H9 (cell line): ENCODE data around the gene CACNA1G. TPM values are rescaled to one million over a fixed set of nuclear protein-coding genes. Genes with fewer than 3 reads are reported as not detected.

Source experiments
- DNase-seq: peaks from one replicate; pipeline ENCODE4 v3.0.0-alpha.2; 2017
- H2AFZ ChIP-seq: one replicate; pipeline ENCODE4 v1.6.1; 2013; ENCODE audit warnings: mild to moderate bottlenecking, low read length, control low read depth, moderate library complexity
- H2AK5ac ChIP-seq: 2 replicates; pipeline ENCODE4 v1.6.1; 2013; ENCODE audit warnings: low read length, control low read depth, mixed read lengths; ENCODE audit not compliant: insufficient read length
- H2BK120ac ChIP-seq: one replicate; pipeline ENCODE4 v1.6.1; 2013; ENCODE audit warnings: low read depth, mild to moderate bottlenecking, low read length, control low read depth, inconsistent platforms; ENCODE audit not compliant: poor library complexity, severe bottlenecking
- H2BK12ac ChIP-seq: 2 replicates; pipeline ENCODE4 v1.6.1; 2013; ENCODE audit warnings: low read length, control low read depth, mixed read lengths, low read depth; ENCODE audit not compliant: insufficient read length
- H2BK15ac ChIP-seq: 2 replicates; pipeline ENCODE4 v1.6.1; 2013; ENCODE audit warnings: low read depth, low read length, control low read depth
- H2BK20ac ChIP-seq: one replicate; pipeline ENCODE4 v1.6.1; 2013; ENCODE audit warnings: low read depth, mild to moderate bottlenecking, low read length, control low read depth, inconsistent platforms; ENCODE audit not compliant: poor library complexity, severe bottlenecking
- H2BK5ac ChIP-seq: 2 replicates; pipeline ENCODE4 v1.6.1; 2013; ENCODE audit warnings: low read length, control low read depth, mixed read lengths; ENCODE audit not compliant: insufficient read length
- H3K14ac ChIP-seq: 2 replicates; pipeline ENCODE4 v1.6.1; 2013; ENCODE audit warnings: low read length, control low read depth; ENCODE audit not compliant: insufficient read depth
- H3K18ac ChIP-seq: 2 replicates; pipeline ENCODE4 v1.6.1; 2013; ENCODE audit warnings: low read depth, mild to moderate bottlenecking, mixed read lengths, low read length, control low read depth; ENCODE audit not compliant: insufficient read length
- H3K23ac ChIP-seq: 2 replicates; pipeline ENCODE4 v1.6.1; 2013; ENCODE audit warnings: low read length, control low read depth, mixed read lengths, low read depth; ENCODE audit not compliant: insufficient read length
- H3K23me2 ChIP-seq: 2 replicates; pipeline ENCODE4 v1.6.1; 2013; ENCODE audit warnings: low read depth, mild to moderate bottlenecking, mixed read lengths, low read length, control low read depth; ENCODE audit not compliant: insufficient read length, poor library complexity, severe bottlenecking
- H3K27ac ChIP-seq: 2 replicates; pipeline ENCODE4 v1.5.1; 2013; ENCODE audit warnings: low read length, control low read depth, mixed read lengths, low read depth; ENCODE audit not compliant: insufficient read length
- H3K27me3 ChIP-seq: 2 replicates; pipeline ENCODE4 v1.6.1; 2013; ENCODE audit warnings: low read length, control low read depth, inconsistent platforms; ENCODE audit not compliant: insufficient read depth
- H3K4ac ChIP-seq: 2 replicates; pipeline ENCODE4 v1.6.1; 2013; ENCODE audit warnings: low read depth, mild to moderate bottlenecking, control low read depth, inconsistent platforms, low read length, moderate library complexity
- H3K4me1 ChIP-seq: 2 replicates; pipeline ENCODE4 v1.6.1; 2013; ENCODE audit warnings: low read length, control low read depth, inconsistent platforms; ENCODE audit not compliant: insufficient read depth
- H3K4me2 ChIP-seq: 2 replicates; pipeline ENCODE4 v1.6.1; 2013; ENCODE audit warnings: low read length, control low read depth, mixed read lengths; ENCODE audit not compliant: insufficient read length, insufficient read depth
- H3K56ac ChIP-seq: 2 replicates; pipeline ENCODE4 v1.6.1; 2013; ENCODE audit warnings: low read depth, mild to moderate bottlenecking, mixed read lengths, low read length, control low read depth; ENCODE audit not compliant: insufficient read length
- H3K79me1 ChIP-seq: 2 replicates; pipeline ENCODE4 v1.6.1; 2013; ENCODE audit warnings: low read depth, mild to moderate bottlenecking, moderate library complexity, low read length, control low read depth, inconsistent platforms; ENCODE audit not compliant: insufficient read depth, poor library complexity, severe bottlenecking
- H3K79me2 ChIP-seq: 2 replicates; pipeline ENCODE4 v1.6.1; 2013; ENCODE audit warnings: low read length, control low read depth, inconsistent platforms; ENCODE audit not compliant: insufficient read depth
- H3K9ac ChIP-seq: 2 replicates; pipeline ENCODE4 v1.6.1; 2013; ENCODE audit warnings: low read length, control low read depth, mixed read lengths; ENCODE audit not compliant: insufficient read length; ENCODE audit errors: extremely low read depth
- H3K9me3 ChIP-seq: one replicate; pipeline ENCODE4 v1.6.1; 2013; ENCODE audit warnings: low read depth, low read length, inconsistent platforms; ENCODE audit not compliant: control insufficient read depth
- H3T11ph ChIP-seq: one replicate; pipeline ENCODE4 v1.6.1; 2013; ENCODE audit warnings: mild to moderate bottlenecking, low read length, control low read depth, inconsistent platforms
- H4K20me1 ChIP-seq: one replicate; pipeline ENCODE4 v1.6.1; 2013; ENCODE audit not compliant: control insufficient read depth, insufficient read length, insufficient read depth
- H4K5ac ChIP-seq: 2 replicates; pipeline ENCODE4 v1.6.1; 2013; ENCODE audit warnings: low read depth, mild to moderate bottlenecking, mixed read lengths, low read length, control low read depth; ENCODE audit not compliant: insufficient read length
- H4K8ac ChIP-seq: replicated peaks from 2 replicates; pipeline ENCODE4 v1.6.1; 2013; ENCODE audit warnings: low read length, control low read depth, mixed read lengths, low read depth; ENCODE audit not compliant: insufficient read length
- H4K91ac ChIP-seq: 2 replicates; pipeline ENCODE4 v1.6.1; 2013; ENCODE audit warnings: low read depth, mild to moderate bottlenecking, moderate library complexity, mixed read lengths, low read length, control low read depth; ENCODE audit not compliant: insufficient read length
- H3K27ac Mint-ChIP-seq, 3 experiments: 2 replicates in 2 of 3; 3 replicates in 1 of 3; pipeline ENCODE4 v1.8.0; 2020 to 2021; ENCODE audit warnings: mixed read lengths in 3 of 3, mild to moderate bottlenecking in 1 of 3, moderate library complexity in 1 of 3
- H3K27me3 Mint-ChIP-seq: 2 replicates; pipeline ENCODE4 v1.8.0; 2021; ENCODE audit warnings: low read depth, mild to moderate bottlenecking, moderate library complexity, mixed read lengths
- H3K36me3 Mint-ChIP-seq, 3 experiments: 2 replicates in 2 of 3; 3 replicates in 1 of 3; pipeline ENCODE4 v1.8.0; 2020 to 2021; ENCODE audit warnings: low read depth in 3 of 3, mixed read lengths in 3 of 3; ENCODE audit not compliant: insufficient read depth in 1 of 3
- H3K4me1 Mint-ChIP-seq, 2 experiments: 2 replicates each; pipeline ENCODE4 v1.8.0; 2020; ENCODE audit warnings: mixed read lengths in 2 of 2
- H3K4me3 Mint-ChIP-seq, 2 experiments: 2 replicates in 1 of 2; 3 replicates in 1 of 2; pipeline ENCODE4 v1.8.0; 2020 to 2021; ENCODE audit warnings: mild to moderate bottlenecking in 2 of 2, mixed read lengths in 2 of 2, moderate library complexity in 1 of 2
- H3K9me3 Mint-ChIP-seq, 2 experiments: 2 replicates in 1 of 2; 3 replicates in 1 of 2; pipeline ENCODE4 v1.8.0; 2020; ENCODE audit warnings: mild to moderate bottlenecking in 2 of 2, mixed read lengths in 2 of 2, moderate library complexity in 1 of 2
- WGBS: extraction: QIAGEN DNeasy Blood & Tissue Kit; methylation state at CpG from one replicate; pipeline ENCODE4 v1.1.7; 2013; ENCODE audit warnings: missing lambda C conversion rate, low lambda C conversion rate, mixed read lengths; ENCODE audit not compliant: insufficient read length; ENCODE audit errors: extremely low coverage; 5-methylcytosine and 5-hydroxymethylcytosine counted together
- total RNA-seq: library from RNA; stranded (reverse); gene quantifications from 2 replicates; pipeline ENCODE4 v1.2.1, GENCODE V29; 2021
- TF ChIP-seq, protein P1 (sequence below): fragments of 200-600 bp; sonication (generic); conservative IDR thresholded peaks from 3 replicates; pipeline ENCODE4 v1.8.0; 2021; ENCODE audit warnings: antibody characterized with exemption, mild to moderate bottlenecking

CACNA1G gene
- total RNA-seq, 1 experiment from 2014 or later = 1.5 TPM

DNA sequence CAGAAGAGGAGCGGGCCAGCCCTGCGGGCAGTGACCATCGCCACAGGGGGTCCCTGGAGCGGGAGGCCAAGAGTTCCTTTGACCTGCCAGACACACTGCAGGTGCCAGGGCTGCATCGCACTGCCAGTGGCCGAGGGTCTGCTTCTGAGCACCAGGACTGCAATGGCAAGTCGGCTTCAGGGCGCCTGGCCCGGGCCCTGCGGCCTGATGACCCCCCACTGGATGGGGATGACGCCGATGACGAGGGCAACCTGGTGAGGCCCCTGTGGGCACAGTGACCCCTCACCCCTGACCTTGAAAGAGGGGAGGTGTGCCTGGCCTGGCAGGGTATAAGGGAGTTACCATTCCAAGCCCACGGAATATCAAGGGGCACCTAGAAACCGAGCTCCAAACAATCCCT, 39.1 kb downstream of the CACNA1G start:
- H3K36me3 Mint-ChIP-seq = peaks cover 0 to 2% (median 0%) of the 10 kb centered on the region in 3 experiments; a peak in 1 of 7 replicates
- no peak overlapping the region for H3K56ac ChIP-seq
- no peak overlapping the region for H2BK5ac ChIP-seq
- H4K8ac ChIP-seq = no peak overlapping the region
- no peak overlapping the region for H3K18ac ChIP-seq
- peaks cover 7 to 32% of the 10 kb centered on the region in 2 experiments for H3K4me1 Mint-ChIP-seq
- H3K4ac ChIP-seq = no peak overlapping the region
- H3K4me3 Mint-ChIP-seq = no peak overlapping the region
- no peak overlapping the region for H2AFZ ChIP-seq
- H3K4me1 ChIP-seq = no peaks in the 10 kb centered on the region
- H4K91ac ChIP-seq = no peak overlapping the region
- H2BK12ac ChIP-seq = no peak overlapping the region
- TF ChIP-seq, protein P1, sequence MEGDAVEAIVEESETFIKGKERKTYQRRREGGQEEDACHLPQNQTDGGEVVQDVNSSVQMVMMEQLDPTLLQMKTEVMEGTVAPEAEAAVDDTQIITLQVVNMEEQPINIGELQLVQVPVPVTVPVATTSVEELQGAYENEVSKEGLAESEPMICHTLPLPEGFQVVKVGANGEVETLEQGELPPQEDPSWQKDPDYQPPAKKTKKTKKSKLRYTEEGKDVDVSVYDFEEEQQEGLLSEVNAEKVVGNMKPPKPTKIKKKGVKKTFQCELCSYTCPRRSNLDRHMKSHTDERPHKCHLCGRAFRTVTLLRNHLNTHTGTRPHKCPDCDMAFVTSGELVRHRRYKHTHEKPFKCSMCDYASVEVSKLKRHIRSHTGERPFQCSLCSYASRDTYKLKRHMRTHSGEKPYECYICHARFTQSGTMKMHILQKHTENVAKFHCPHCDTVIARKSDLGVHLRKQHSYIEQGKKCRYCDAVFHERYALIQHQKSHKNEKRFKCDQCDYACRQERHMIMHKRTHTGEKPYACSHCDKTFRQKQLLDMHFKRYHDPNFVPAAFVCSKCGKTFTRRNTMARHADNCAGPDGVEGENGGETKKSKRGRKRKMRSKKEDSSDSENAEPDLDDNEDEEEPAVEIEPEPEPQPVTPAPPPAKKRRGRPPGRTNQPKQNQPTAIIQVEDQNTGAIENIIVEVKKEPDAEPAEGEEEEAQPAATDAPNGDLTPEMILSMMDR = no peak
- no peak overlapping the region for H3K23ac ChIP-seq
- no peak overlapping the region; the same call in 1 of the 2 replicates for H3K14ac ChIP-seq
- no peak overlapping the region for H3K4me2 ChIP-seq
- no peaks in the 10 kb centered on the region for H3K79me2 ChIP-seq
- H3K27me3 Mint-ChIP-seq = peaks cover 3% of the 10 kb centered on the region
- H3K27me3 ChIP-seq = no peaks in the 10 kb centered on the region
- H2BK120ac ChIP-seq = no peak overlapping the region
- no peaks in the 10 kb centered on the region for H3K9me3 Mint-ChIP-seq
- no peak overlapping the region for H3K9ac ChIP-seq
- H3T11ph ChIP-seq = no peak overlapping the region
- no peak overlapping the region for H2BK15ac ChIP-seq
- H3K9me3 ChIP-seq = no peaks in the 10 kb centered on the region
- DNase-seq = no peak
- no peaks in the 10 kb centered on the region for H3K79me1 ChIP-seq
- no peaks in the 10 kb centered on the region for H3K23me2 ChIP-seq
- no peak overlapping the region for H3K27ac ChIP-seq
- WGBS = no CpG with 5 or more reads among the region's 15 CpGs
- H2AK5ac ChIP-seq = no peak overlapping the region
- no peak overlapping the region for H2BK20ac ChIP-seq
- H3K27ac Mint-ChIP-seq = no peak overlapping the region
- H4K20me1 ChIP-seq = no peaks in the 10 kb centered on the region
- no peak overlapping the region for H4K5ac ChIP-seq
